AG09319 (cell line): ENCODE measurements around the gene RANBP3L.

Experiments
- DNase-seq: peaks from one replicate; pipeline ENCODE4 v3.0.0-alpha.2; 2010; ENCODE audit warnings: low read depth; ENCODE audit errors: extremely low read depth
- TF ChIP-seq, protein P1 (sequence below): IDR thresholded peaks from 2 replicates; pipeline ENCODE4 v1.5.1; 2011; ENCODE audit warnings: low read depth, mild to moderate bottlenecking, inconsistent platforms, low read length, moderate library complexity

Gene RANBP3L

GRCh38 chr5:36214436-36214835 is 87.3 kb downstream of the RANBP3L start:
- DNase-seq: no peak
- TF ChIP-seq, protein P1, sequence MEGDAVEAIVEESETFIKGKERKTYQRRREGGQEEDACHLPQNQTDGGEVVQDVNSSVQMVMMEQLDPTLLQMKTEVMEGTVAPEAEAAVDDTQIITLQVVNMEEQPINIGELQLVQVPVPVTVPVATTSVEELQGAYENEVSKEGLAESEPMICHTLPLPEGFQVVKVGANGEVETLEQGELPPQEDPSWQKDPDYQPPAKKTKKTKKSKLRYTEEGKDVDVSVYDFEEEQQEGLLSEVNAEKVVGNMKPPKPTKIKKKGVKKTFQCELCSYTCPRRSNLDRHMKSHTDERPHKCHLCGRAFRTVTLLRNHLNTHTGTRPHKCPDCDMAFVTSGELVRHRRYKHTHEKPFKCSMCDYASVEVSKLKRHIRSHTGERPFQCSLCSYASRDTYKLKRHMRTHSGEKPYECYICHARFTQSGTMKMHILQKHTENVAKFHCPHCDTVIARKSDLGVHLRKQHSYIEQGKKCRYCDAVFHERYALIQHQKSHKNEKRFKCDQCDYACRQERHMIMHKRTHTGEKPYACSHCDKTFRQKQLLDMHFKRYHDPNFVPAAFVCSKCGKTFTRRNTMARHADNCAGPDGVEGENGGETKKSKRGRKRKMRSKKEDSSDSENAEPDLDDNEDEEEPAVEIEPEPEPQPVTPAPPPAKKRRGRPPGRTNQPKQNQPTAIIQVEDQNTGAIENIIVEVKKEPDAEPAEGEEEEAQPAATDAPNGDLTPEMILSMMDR: no peak

DNA sequence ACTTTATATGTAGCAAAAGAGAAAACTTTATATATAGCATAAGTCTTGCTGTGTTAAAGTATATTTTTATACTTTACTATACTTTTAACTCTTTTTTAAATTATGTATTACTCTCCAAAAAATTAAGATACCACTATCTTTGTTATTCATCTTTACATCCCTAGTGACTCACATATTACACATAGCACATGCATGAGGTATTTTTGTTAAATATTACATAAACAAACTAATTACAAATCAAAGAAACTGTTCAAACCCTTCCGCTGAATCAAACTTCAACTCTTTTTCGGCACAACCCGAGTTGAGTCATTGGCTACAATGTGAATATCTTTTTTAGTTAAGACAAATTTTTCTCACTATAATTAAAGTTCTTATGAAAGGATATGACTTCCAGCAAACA is 92.0 kb downstream of the RANBP3L start:
- DNase-seq: no peak
- TF ChIP-seq, protein P1: no peak

GRCh38 chr5:36208786-36209185 is 92.9 kb downstream of the RANBP3L start:
- DNase-seq: no peak

GRCh38 chr5:36206913-36207312 is 94.8 kb downstream of the RANBP3L start:
- DNase-seq: no peak
- TF ChIP-seq, protein P1: no peak

More at GRCh38 chr5:36208786-36209185, 92.9 kb downstream of the RANBP3L start:
- TF ChIP-seq, protein P1: no peak

DNA sequence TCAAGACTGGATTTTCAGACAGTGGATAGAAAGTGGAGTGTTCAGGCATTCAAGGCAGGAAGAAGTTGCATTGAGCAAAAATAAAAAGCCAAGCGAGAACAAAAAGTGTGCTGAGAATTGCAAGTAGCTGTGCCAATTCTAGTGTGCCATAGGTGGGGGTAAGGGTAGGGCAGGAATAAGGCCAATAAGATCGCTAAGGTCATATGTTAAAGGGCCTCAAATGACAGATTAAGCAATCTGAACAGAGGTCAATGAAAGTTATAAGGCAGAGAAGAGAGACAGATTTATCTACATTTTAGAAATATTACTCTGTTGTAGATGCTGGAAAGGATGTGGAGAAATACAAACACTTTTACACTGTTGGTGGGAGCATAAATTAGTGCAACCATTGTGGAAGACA is 96.4 kb downstream of the RANBP3L start:
- TF ChIP-seq, protein P1: no peak
- DNase-seq: no peak

GRCh38 chr5:36202521-36202961 is 99.2 kb downstream of the RANBP3L start:
- no peak for DNase-seq

DNA sequence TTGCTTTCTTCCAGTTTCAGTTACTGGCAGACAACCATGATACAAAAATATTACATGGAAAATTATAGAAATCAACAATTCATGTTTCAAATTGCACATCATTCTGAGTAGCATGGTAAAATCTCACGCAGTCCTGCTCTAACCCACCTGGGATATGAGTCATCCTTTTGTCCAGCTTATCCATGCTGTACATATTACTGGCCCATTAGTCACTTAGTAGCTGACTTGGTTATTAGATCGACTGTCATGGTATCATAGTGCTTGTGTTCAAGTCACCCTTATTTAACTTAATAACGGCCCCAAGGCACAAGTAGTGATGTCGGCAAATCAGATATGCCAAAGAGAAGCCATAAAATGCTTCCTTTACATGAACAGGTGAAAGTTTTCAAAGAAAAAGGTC is 101.2 kb downstream of the RANBP3L start:
- no peak for DNase-seq
- TF ChIP-seq, protein P1: no peak

More at GRCh38 chr5:36202521-36202961, 99.2 kb downstream of the RANBP3L start:
- TF ChIP-seq, protein P1: no peak
